T-cell (primary cell): ENCODE results near the gene NVL. TPM values are rescaled to one million over a fixed set of nuclear protein-coding genes. Genes with fewer than 3 reads are reported as not detected.

Experiments
- ATAC-seq, 4 experiments: fragments of 200-7000 bp in 3 of 4; fragments of 150-1000 bp in 1 of 4; cut with Tn5 transposase; replicated peaks in 1 of 4; 1 replicate in 3 of 4; 2 replicates in 1 of 4; pipeline ENCODE4 v1.10.0; 2021; ENCODE audit warnings: moderate library complexity in 3 of 4, mild to moderate bottlenecking in 2 of 4, moderate number of reproducible peaks in 1 of 4
- CTCF ChIA-PET, 2 donors: fragments of 300-600 bp; sonication (Branson Sonifier 250); formaldehyde crosslinking; loops; one replicate each; lab custom pipeline; 2022; ENCODE audit warnings: antibody characterized with exemption in 2 of 2; lab: Charles Lee
- POLR2A ChIA-PET, 2 donors: fragments of 300-600 bp; sonication (Branson Sonifier 250); formaldehyde crosslinking; loops; one replicate each; lab custom pipeline; 2022; ENCODE audit warnings: antibody characterized with exemption in 2 of 2; lab: Charles Lee
- DNase-seq, 35 experiments: peaks; one replicate each; pipeline versions ENCODE4 v3.0.0 to v3.0.0-alpha.2; 2013 to 2023
- H3K27ac ChIP-seq: one replicate; pipeline ENCODE4 v1.5.1; 2013; ENCODE audit warnings: low read length
- H3K27me3 ChIP-seq, 2 experiments: replicated peaks in 1 of 2; 1 replicate in 1 of 2; 2 replicates in 1 of 2; pipeline versions ENCODE4 v1.6.1 to v1.7.0; 2013; ENCODE audit warnings: low read length in 1 of 2, mixed read lengths in 1 of 2; ENCODE audit not compliant: control insufficient read depth in 2 of 2, insufficient read depth in 2 of 2; ENCODE audit errors: extremely low read depth in 1 of 2
- H3K36me3 ChIP-seq, 2 donors: 1 replicate in 1 of 2; 2 replicates in 1 of 2; pipeline versions ENCODE4 v1.6.1 to v1.7.0; 2013; ENCODE audit warnings: low read length in 1 of 2; ENCODE audit not compliant: control insufficient read depth in 2 of 2, insufficient read depth in 1 of 2; ENCODE audit errors: extremely low read depth in 1 of 2
- H3K4me1 ChIP-seq, 2 experiments: 1 replicate in 1 of 2; 2 replicates in 1 of 2; pipeline versions ENCODE4 v1.6.1 to v1.7.0; 2013; ENCODE audit warnings: low read length in 2 of 2, mixed read lengths in 1 of 2; ENCODE audit not compliant: insufficient read depth in 2 of 2, control insufficient read depth in 1 of 2; ENCODE audit errors: extremely low read depth in 1 of 2
- H3K4me3 ChIP-seq, 2 donors: 1 replicate in 1 of 2; 2 replicates in 1 of 2; pipeline versions ENCODE4 v1.5.1 to v1.7.0; 2013; ENCODE audit warnings: mild to moderate bottlenecking in 2 of 2, low read length in 1 of 2, moderate library complexity in 1 of 2; ENCODE audit not compliant: control insufficient read depth in 1 of 2; ENCODE audit errors: extremely low read depth in 1 of 2
- H3K9me3 ChIP-seq: 2 replicates; pipeline ENCODE4 v1.7.0; 2013
- H3K27ac Mint-ChIP-seq, 2 donors: one replicate each; pipeline ENCODE4 v1.8.0; 2020 to 2021; ENCODE audit warnings: mild to moderate bottlenecking in 2 of 2, mixed read lengths in 2 of 2
- H3K27me3 Mint-ChIP-seq, 2 donors: one replicate each; pipeline ENCODE4 v1.8.0; 2021 to 2022; ENCODE audit warnings: mixed read lengths in 2 of 2
- H3K36me3 Mint-ChIP-seq: one replicate; pipeline ENCODE4 v1.8.0; 2021; ENCODE audit warnings: mixed read lengths
- H3K4me1 Mint-ChIP-seq, 3 donors: one replicate each; pipeline ENCODE4 v1.8.0; 2020 to 2022; ENCODE audit warnings: mixed read lengths in 3 of 3, mild to moderate bottlenecking in 1 of 3
- H3K4me3 Mint-ChIP-seq, 3 donors: one replicate each; pipeline ENCODE4 v1.8.0; 2020 to 2022; ENCODE audit warnings: mild to moderate bottlenecking in 3 of 3, mixed read lengths in 3 of 3, moderate library complexity in 3 of 3
- H3K9me3 Mint-ChIP-seq, 3 donors: one replicate each; pipeline ENCODE4 v1.8.0; 2020 to 2022; ENCODE audit warnings: mixed read lengths in 3 of 3
- WGBS: methylation state at CpG from one replicate; pipeline ENCODE4 v1.1.5; 2013; ENCODE audit warnings: missing lambda C conversion rate; ENCODE audit not compliant: insufficient coverage; 5-methylcytosine and 5-hydroxymethylcytosine counted together
- total RNA-seq, 35 experiments: library from RNA in 6 of 35; stranded (reverse) in 6 of 35; fragments of 120-200 nt in 1 of 35; gene quantifications; one replicate each; pipeline versions ENCODE4 v1.2.1 to v1.2.4 and lab custom pipeline; 2013 to 2026

NVL gene
- total RNA-seq, 5 donors from 2014 or later (not counting 1 experiment from before 2014, with no cell fraction given) = 32.5 to 42.0 (median 37.6) TPM

- POLR2A ChIA-PET = no interaction called here
These were observed 38.4 kb upstream of the NVL start for GRCh38 chr1:224368409-224368808.

GRCh38 chr1:224359207-224359606 is 29.2 kb upstream of the NVL start:
- WGBS = 69% methylated on average over 2 of the region's 3 CpGs
- DNase-seq (no peak), ATAC-seq (no peak)
- Mint-ChIP-seq H3K36me3 (peaks cover 20% of the 10 kb centered on the region), H3K4me3 (peak overlapping the region; percentile 3 to 97 (median 90)), H3K27ac (peak overlapping the region; percentile 4 to 53), H3K4me1 (peaks cover 47 to 66% (median 56%) of the 10 kb centered on the region in 3 donors), H3K9me3 (no peaks in the 10 kb centered on the region), H3K27me3 (no peaks in the 10 kb centered on the region)
- no peaks in the 10 kb centered on the region for H3K9me3 ChIP-seq
- no peak overlapping the region for H3K4me3 ChIP-seq
- H3K27ac ChIP-seq = no peak overlapping the region
- H3K36me3 ChIP-seq = peaks cover 0 to 10% of the 10 kb centered on the region in 2 donors
- H3K27me3 ChIP-seq = no peaks in the 10 kb centered on the region
- H3K4me1 ChIP-seq = peaks cover 10 to 34% of the 10 kb centered on the region in 2 experiments
- CTCF ChIA-PET = no interaction called here
- POLR2A ChIA-PET = interaction anchor here (0.5 to 0.6 kb wide), 2 partner anchors 12 to 21 kb away, joined by 3 to 5 read pairs; no protein-coding TSS in a partner anchor

More at GRCh38 chr1:224368409-224368808, 38.4 kb upstream of the NVL start:
- Histone ChIP-seq H3K4me3 (no peak overlapping the region), H3K27me3 (no peaks in the 10 kb centered on the region), H3K4me1 (peaks cover 0 to 3% of the 10 kb centered on the region in 2 experiments), H3K27ac (no peak overlapping the region), H3K36me3 (peaks cover 8 to 82% of the 10 kb centered on the region in 2 donors), H3K9me3 (no peaks in the 10 kb centered on the region)
- CTCF ChIA-PET = interaction anchor here (0.6 to 0.7 kb wide), 3 partner anchors 44 to 136 kb away, joined by 3 to 5 read pairs (median 4); no protein-coding TSS in a partner anchor
- Mint-ChIP-seq H3K4me3 (no peak overlapping the region), H3K27me3 (no peaks in the 10 kb centered on the region), H3K27ac (no peak overlapping the region), H3K36me3 (peaks cover 71% of the 10 kb centered on the region), H3K4me1 (peaks cover 38 to 56% (median 48%) of the 10 kb centered on the region in 3 donors), H3K9me3 (no peaks in the 10 kb centered on the region)
- DNase-seq (no peak), ATAC-seq (no peak)
- WGBS = no CpG with 5 or more reads among the region's 5 CpGs

GRCh38 chr1:224358237-224358636 is 28.3 kb upstream of the NVL start:
- peak overlapping the region; percentile 87 to 97 (median 90) for H3K4me3 Mint-ChIP-seq
- DNase-seq = no peak
- peak overlapping the region in 1 of 2 donors; percentile 57 for H3K4me3 ChIP-seq
- ChIA-PET POLR2A (interaction anchor here in 1 of 2 donors (0.6 to 0.9 kb wide), 3 partner anchors 12 to 71 kb away, joined by 3 to 5 read pairs (median 5); no protein-coding TSS in a partner anchor), CTCF (interaction anchor here (0.6 to 1.5 kb wide), 3 partner anchors 37 to 99 kb away, joined by 3 read pairs; no protein-coding TSS in a partner anchor)
- H3K27ac Mint-ChIP-seq = peak overlapping the region in 1 of 2 donors; percentile 78
- no peaks in the 10 kb centered on the region for H3K9me3 ChIP-seq
- H3K36me3 ChIP-seq = no peaks in the 10 kb centered on the region
- no peak for ATAC-seq
- H3K4me1 ChIP-seq = peaks cover 14 to 34% of the 10 kb centered on the region in 2 experiments
- H3K9me3 Mint-ChIP-seq = no peaks in the 10 kb centered on the region
- H3K27me3 Mint-ChIP-seq = no peaks in the 10 kb centered on the region
- H3K36me3 Mint-ChIP-seq = peaks cover 12% of the 10 kb centered on the region
- H3K27me3 ChIP-seq = no peaks in the 10 kb centered on the region
- WGBS = no CpG with 5 or more reads among the region's 4 CpGs
- peaks cover 37 to 59% (median 56%) of the 10 kb centered on the region in 3 donors for H3K4me1 Mint-ChIP-seq
- no peak overlapping the region for H3K27ac ChIP-seq

GRCh38 chr1:224357626-224358124 is 27.7 kb upstream of the NVL start:
- ATAC-seq = no peak
- 31% methylated on average over 5 of the region's 9 CpGs for WGBS
- H3K36me3 Mint-ChIP-seq = peaks cover 8% of the 10 kb centered on the region
- peak overlapping the region; percentile 87 to 97 (median 90) for H3K4me3 Mint-ChIP-seq
- ChIA-PET POLR2A (interaction anchor here (0.5 to 0.9 kb wide), 5 partner anchors 9 to 72 kb away, joined by 3 to 8 read pairs (median 5); no protein-coding TSS in a partner anchor), CTCF (interaction anchor here in 1 of 2 donors (1.0 to 1.5 kb wide), 2 partner anchors 38 to 73 kb away, joined by 3 read pairs; no protein-coding TSS in a partner anchor)
- no peak for DNase-seq
- peaks cover 32 to 53% (median 53%) of the 10 kb centered on the region in 3 donors for H3K4me1 Mint-ChIP-seq
- Histone ChIP-seq H3K4me1 (peaks cover 14 to 31% of the 10 kb centered on the region in 2 experiments), H3K36me3 (no peaks in the 10 kb centered on the region), H3K4me3 (peak overlapping the region; percentile 57 to 74), H3K9me3 (no peaks in the 10 kb centered on the region), H3K27me3 (no peaks in the 10 kb centered on the region), H3K27ac (peak overlapping the region; percentile 48)
- no peaks in the 10 kb centered on the region for H3K9me3 Mint-ChIP-seq
- peak overlapping the region; percentile 78 to 81 for H3K27ac Mint-ChIP-seq
- H3K27me3 Mint-ChIP-seq = no peaks in the 10 kb centered on the region

DNA sequence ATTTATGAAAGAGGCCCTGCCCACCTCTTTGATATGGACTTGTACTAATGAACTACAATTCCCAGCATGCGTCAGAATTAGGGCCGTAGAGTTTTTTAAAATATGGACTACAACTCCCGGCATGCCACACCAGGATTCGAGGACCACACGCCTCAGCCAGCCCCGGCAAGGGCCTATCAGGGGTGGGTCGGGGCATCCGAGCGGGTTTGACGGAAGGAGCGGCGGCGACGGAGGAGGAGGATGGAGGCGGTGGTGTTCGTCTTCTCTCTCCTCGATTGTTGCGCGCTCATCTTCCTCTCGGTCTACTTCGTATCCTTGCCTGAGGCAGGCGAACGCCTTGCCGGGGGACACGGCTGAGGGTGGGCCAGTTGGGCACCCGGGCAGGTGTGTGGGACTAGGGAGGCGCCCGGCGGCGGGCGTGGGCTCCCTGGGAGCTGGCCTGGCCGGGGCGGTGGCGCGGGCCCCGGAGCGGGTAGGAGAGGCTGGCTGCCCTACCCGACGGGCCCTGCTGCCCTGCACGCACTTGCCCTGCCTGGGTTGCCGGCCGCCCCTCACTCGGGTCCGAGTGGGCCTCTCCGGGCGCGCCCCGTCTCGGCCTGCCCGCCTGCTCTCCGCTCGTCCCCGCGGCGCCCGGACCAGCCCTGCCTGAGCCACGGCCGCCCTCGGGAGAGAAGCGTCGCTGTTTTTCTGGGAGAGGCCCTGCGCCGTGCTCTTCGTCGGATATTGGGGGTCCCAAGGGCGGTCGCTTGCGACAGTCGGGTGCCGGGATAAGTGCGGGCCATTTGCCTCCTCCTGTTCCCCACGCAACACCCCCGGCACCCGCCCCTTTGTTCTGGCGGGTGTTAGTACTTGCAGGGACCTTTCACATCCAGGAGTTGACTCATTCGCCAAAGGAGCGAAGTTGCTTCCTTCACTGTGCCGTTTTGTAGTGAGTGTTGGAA is 27.0 kb upstream of the NVL start, which contains the start of gene CNIH4:
CNIH4 (plus strand) TSS at position 195 of the 941 bp plus-strand sequence; CDS start at position 241, 46 bp downstream.
- Mint-ChIP-seq H3K27ac (peak within 1 kb of the TSS; percentile 86 to 87), H3K36me3 (peaks cover 4% of the 10 kb centered on the region), H3K4me1 (peaks cover 24 to 46% (median 46%) of the 10 kb centered on the region in 3 donors), H3K27me3 (no peaks in the 10 kb centered on the region), H3K4me3 (peak within 1 kb of the TSS; percentile 87 to 97 (median 91)), H3K9me3 (no peaks in the 10 kb centered on the region)
- peak; percentile 80 to 95 (median 91) for DNase-seq
- POLR2A ChIA-PET = interaction anchor here (0.5 to 0.9 kb wide), 2 partner anchors 54 to 72 kb away, joined by 3 to 8 read pairs; no protein-coding TSS in a partner anchor
- peak within 1 kb of the TSS; percentile 48 for H3K27ac ChIP-seq
- WGBS = under 1% methylated on average over 60 of the region's 78 CpGs
- H3K9me3 ChIP-seq = no peaks in the 10 kb centered on the region
- H3K27me3 ChIP-seq = no peaks in the 10 kb centered on the region
- ATAC-seq = peak; percentile 99
- no peaks in the 10 kb centered on the region for H3K36me3 ChIP-seq
- peak within 1 kb of the TSS; percentile 57 to 74 for H3K4me3 ChIP-seq
- CTCF ChIA-PET = interaction anchor here in 1 of 2 donors (1.5 kb wide), 1 partner anchor 74 kb away, joined by 3 read pairs; no protein-coding TSS in a partner anchor
- H3K4me1 ChIP-seq = peaks cover 14 to 31% of the 10 kb centered on the region in 2 experiments
